ENCODE results near the gene TJP1.

TJP1 gene

GRCh38 chr15:29724026-29724425 lies 98.2 kb downstream of the TJP1 start:
- no peak for DNase-seq (ENCODE audit: extremely low spot score)
- CTCF ChIA-PET = no interaction called here
- POLR2A ChIA-PET = no interaction called here
- TF ChIP-seq CTCF (IDR thresholded peaks at IDR 0.05; ENCODE audit: control extremely low read depth, extremely low read depth, low read depth, missing control alignments) = no peak

GRCh38 chr15:29713784-29714183 lies 108.5 kb downstream of the TJP1 start:
- POLR2A ChIA-PET = no interaction called here
- TF ChIP-seq CTCF (IDR thresholded peaks at IDR 0.05; ENCODE audit: control extremely low read depth, extremely low read depth, low read depth, missing control alignments) = no peak
- DNase-seq (ENCODE audit: extremely low spot score) = no peak
- CTCF ChIA-PET = no interaction called here

- no peak for DNase-seq (ENCODE audit: extremely low spot score)
- no peak for TF ChIP-seq CTCF (IDR thresholded peaks at IDR 0.05; ENCODE audit: control extremely low read depth, extremely low read depth, low read depth, missing control alignments)
- CTCF ChIA-PET = interaction anchor here (1.1 to 1.3 kb wide), 2 partner anchors 10 kb away, joined by 3 read pairs; no protein-coding TSS in a partner anchor
- POLR2A ChIA-PET = no interaction called here
Observed at GRCh38 chr15:29712149-29712885, 110.0 kb downstream of the TJP1 start.

GRCh38 chr15:29711531-29711930 lies 110.7 kb downstream of the TJP1 start:
- no peak for DNase-seq (ENCODE audit: extremely low spot score)
- CTCF ChIA-PET = interaction anchor here (1.1 kb wide), 1 partner anchor 9 kb away, joined by 3 read pairs; no protein-coding TSS in a partner anchor
- TF ChIP-seq CTCF (IDR thresholded peaks at IDR 0.05; ENCODE audit: control extremely low read depth, extremely low read depth, low read depth, missing control alignments) = no peak
- POLR2A ChIA-PET = no interaction called here

GRCh38 chr15:29708519-29708918 lies 113.7 kb downstream of the TJP1 start:
- no peak for TF ChIP-seq CTCF (IDR thresholded peaks at IDR 0.05; ENCODE audit: control extremely low read depth, extremely low read depth, low read depth, missing control alignments)
- ChIA-PET CTCF (no interaction called here), POLR2A (no interaction called here)
- no peak for DNase-seq (ENCODE audit: extremely low spot score)

- POLR2A ChIA-PET = no interaction called here
- no peak for TF ChIP-seq CTCF (IDR thresholded peaks at IDR 0.05; ENCODE audit: control extremely low read depth, extremely low read depth, low read depth, missing control alignments)
- CTCF ChIA-PET = no interaction called here
- no peak for DNase-seq (ENCODE audit: extremely low spot score)
Observed at GRCh38 chr15:29704950-29705597, 117.2 kb downstream of the TJP1 start.
